ENCODE results near the gene KCNN4.

DNA sequence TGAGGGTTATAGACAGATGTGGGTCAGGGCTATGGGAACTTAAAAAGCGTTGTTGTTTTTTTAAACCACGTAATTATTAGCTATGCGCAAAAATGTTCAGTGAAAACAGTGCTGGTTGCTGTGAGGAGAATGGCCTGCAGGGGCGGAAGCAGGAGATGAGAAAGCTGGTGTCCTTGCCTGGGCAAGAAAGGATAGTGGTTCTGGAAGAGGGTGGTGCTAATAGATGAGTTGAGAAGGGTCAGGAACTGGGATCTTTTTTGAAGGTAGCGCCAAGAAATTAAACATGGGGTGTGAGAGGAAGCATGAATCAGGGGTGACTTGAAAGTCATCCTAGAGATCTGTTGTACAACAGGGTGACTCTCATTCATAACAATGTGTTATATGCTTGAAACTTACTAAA is 21.3 kb downstream of the KCNN4 start:
- TF ChIP-seq NR2C2 (IDR thresholded peaks at IDR 0.05; ENCODE audit: borderline replicate concordance, control insufficient read depth, insufficient read length, low read depth) (no peak), EP300 (IDR thresholded peaks at IDR 0.05; ENCODE audit: borderline replicate concordance in 1 of 2, control insufficient read depth in 1 of 2, low read depth in 2 of 2, low read length in 2 of 2) (no peak), MEF2A (IDR thresholded peaks at IDR 0.05; ENCODE audit: insufficient read depth, low read depth, low read length) (no peak), RAD21 (IDR thresholded peaks at IDR 0.05; ENCODE audit: insufficient read depth, low read depth, low read length) (no peak), EZH2 (IDR thresholded peaks at IDR 0.05; ENCODE audit: borderline replicate concordance, control insufficient read depth, low read depth, low read length) (no peak)
- TF ChIP-seq, protein P1, sequence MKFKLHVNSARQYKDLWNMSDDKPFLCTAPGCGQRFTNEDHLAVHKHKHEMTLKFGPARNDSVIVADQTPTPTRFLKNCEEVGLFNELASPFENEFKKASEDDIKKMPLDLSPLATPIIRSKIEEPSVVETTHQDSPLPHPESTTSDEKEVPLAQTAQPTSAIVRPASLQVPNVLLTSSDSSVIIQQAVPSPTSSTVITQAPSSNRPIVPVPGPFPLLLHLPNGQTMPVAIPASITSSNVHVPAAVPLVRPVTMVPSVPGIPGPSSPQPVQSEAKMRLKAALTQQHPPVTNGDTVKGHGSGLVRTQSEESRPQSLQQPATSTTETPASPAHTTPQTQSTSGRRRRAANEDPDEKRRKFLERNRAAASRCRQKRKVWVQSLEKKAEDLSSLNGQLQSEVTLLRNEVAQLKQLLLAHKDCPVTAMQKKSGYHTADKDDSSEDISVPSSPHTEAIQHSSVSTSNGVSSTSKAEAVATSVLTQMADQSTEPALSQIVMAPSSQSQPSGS (IDR thresholded peaks at IDR 0.05; ENCODE audit: low read length): no peak
